HG02798 (cell line): ENCODE results near the gene NDUFB3.
"Not testable (repeated sequence)": the region's sequence is repeated elsewhere in the genome, so short reads cannot be mapped to it uniquely, and the experiment has no call there.

Source experiments
- ATAC-seq: cut with Tn5 transposase; IDR thresholded peaks from one replicate; pipeline ENCODE4 v1.9.1; 2021; ENCODE audit warnings: mild to moderate bottlenecking; ENCODE audit not compliant: unreplicated experiment, poor library complexity

NDUFB3 gene

DNA sequence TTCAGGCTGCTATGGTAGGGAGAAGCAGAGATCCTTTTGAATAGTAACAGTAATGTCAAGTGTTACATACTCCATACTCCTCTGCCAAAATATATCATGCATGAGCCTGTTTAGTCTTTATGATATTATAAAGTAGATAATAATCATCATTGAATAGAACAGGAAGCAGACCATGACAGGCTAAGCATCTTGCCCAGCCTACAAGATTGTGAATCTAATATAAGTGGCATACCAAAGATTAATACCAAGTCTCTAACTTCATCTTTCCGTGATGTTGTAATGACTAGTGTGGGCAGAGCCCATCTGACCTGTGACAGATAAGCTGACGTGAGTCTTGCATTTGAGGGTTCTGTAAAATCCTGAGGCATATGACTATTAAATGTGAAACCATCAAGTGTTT, 13.1 kb downstream of the NDUFB3 start:
- ATAC-seq: no peak

DNA sequence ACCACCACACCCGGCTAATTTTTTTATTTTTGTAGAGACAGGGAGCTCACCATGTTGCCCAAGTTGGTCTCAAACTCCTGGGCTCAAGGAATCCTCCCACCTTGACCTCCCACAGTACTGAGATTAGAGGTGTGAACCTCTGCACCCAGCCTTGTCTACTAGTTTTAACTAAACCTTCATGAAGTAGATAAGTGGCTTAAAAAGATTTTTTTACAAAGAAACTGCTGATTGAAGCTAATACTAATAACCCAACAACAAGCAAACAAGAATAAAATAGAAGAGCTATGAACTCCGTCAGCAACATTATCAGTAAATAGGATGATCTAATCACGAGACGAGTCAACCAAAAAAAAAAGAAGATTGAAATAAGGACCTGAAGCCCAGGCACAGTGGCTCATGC, 18.8 kb downstream of the NDUFB3 start:
- no peak for ATAC-seq

DNA sequence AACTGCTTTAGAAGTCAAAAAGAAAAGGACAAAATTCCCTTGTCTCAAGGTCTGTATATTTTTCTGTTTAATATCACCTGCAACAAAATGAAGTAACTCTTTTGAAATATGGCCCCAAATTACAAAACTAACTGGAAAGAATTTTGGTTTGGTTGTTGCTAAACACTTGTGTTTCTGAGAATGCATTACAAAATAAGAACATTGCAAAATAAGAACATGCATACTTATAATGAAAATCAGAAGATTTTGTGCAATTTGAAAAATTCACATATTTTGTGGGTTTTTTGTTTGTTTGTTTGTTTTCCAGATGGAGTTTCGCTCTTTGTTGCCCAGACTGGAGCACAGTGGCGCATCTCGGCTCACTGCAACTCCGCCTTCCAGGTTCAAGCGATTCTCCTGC, 21.8 kb downstream of the NDUFB3 start:
- ATAC-seq: no peak

DNA sequence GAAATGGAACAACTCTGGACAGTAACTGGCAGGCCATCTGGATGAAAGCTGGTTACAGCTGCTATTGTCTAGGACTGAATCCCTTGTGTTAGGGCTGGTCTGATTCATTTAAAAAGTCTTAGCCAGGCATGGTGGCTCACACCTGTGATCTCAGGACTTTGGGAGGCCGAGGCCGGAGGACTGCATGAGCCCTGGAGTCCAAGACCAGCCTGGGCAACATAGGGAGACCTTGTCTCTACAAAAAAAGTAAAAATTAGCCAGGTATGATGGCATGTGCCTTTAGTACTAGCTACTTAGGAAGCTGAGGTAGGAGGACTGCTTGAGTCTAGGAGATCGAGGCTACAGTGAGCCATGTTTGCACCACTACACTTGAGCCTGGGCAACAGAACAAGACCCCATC, 28.7 kb downstream of the NDUFB3 start:
- ATAC-seq: no peak

DNA sequence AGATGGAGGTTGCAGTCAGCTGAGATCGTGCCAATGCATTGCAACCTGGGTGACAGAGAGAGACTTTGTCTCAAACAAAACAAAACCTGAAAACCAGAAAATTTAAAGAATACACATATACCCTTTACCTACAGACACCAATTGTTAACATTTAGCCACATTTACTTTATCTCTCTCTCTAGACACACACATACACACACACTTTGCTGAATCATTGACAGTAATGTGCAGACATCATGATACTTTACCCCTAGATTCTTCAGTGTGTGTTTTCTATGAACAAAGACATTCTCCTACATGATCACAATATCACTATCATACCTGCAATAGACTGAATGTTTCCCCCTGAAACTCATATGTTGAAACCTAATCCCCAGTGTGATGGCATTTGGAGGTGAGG, 34.0 kb downstream of the NDUFB3 start:
- no peak for ATAC-seq

DNA sequence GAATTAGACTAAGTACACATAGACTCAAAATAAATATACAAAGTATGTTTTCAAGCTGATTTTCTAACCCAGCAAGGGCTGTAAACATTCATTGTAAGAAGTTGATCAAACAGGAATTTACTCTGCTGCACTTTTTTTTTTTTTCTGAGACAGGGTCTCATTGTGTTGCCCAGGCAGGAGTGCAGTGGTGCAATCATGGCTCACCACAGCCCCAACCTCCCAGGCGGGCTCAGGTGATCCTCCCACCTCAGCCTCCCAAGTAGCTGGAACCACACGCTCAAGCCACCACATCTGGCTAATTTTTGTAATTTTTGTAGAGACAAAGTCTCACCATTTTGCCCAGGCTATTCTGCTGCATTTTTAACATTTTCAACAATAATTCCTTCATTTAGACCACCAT, 35.8 kb downstream of the NDUFB3 start:
- no peak for ATAC-seq

DNA sequence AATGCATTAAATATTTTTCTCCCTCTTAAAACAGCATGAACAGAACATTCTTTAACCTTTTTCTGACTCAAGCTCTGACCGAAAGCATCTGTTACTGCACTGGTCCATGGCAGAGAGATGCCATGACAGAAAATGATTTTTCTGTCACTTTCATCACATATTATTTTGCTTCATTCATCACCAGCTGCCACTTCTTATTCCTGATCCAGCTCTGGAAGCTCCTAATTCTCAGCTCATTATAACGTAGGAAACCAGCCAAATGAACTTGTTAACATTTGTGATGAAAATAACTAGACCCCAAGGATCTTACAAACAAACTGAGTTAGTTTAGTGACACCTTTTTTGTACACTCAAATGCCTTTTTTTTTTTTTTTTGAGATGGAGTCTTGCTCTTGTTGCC, 36.5 kb downstream of the NDUFB3 start:
- ATAC-seq: no peak

DNA sequence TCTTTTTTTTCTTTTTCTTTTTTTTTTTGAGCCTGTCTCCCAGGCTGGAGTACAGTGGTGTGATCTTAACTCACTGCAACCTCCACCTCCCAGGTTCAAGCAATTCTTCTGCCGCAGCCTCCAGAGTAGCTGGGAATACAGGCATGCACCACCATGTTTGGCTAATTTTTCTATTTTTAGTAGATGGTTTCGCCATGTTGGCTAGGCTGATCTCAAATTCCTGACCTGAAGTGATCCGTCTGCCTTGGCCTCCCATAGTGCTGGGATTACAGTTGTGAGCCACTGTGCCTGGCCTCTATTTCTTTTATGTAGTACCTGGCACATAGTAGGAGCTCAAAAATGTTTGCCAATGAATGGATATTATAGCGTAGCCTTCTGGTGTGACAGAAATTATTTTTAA, 37.4 kb downstream of the NDUFB3 start:
- no peak for ATAC-seq

DNA sequence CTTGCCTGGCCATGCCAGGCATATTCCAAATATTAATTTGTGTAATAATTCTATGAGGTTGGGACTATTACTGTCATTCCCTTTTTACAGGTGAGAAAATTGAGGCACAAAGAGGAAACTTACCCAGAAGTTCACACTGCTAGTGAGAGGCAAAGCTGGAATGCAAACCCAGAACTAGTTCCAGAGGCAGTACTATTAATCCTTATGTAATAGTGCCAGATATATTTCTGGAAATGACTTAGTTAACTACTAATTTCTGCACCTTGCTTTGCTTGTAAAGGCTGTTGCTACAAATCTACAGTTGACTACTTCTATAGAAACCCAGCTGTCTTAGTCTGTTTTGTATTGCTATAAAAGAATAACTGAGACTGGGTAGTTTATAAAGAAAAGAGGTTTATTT, 38.8 kb downstream of the NDUFB3 start:
- no peak for ATAC-seq

DNA sequence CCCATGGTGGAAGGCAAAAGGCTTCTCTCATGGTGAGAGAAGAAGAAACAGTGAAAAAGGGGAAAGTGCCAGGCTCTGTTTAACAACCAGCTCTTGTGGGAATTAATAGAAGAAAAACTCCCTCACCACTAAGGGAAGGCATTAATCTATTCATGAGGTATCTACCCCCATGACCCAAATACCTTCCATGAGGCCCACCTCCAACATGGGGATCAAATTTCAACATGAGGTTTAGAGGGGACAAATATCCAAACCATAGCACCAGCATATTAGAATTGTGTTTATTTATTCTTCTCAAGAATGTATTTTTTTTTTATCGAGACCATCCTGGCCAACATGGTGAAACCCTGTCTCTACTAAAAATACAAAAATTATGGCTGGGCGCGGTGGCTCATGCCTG, 39.3 kb downstream of the NDUFB3 start:
- no peak for ATAC-seq

DNA sequence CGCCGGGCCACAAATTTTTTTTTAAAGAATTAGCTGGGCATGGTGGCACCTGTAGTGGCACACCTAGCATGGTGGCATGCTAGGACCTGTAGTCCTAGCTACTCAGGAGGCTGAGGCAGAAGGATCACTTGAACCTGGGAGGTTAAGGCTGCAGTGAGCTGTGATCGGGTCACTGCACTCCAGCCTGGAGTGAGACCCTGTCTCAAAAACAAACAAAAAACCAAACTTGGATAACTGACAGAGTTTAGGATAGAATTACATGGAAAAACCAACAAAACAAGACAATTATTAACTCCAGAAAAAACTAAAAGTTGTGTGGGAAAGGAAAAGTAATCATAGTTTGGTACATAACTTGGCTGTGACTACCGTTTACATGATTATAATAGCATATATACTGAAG, 42.5 kb downstream of the NDUFB3 start:
- ATAC-seq: no peak

DNA sequence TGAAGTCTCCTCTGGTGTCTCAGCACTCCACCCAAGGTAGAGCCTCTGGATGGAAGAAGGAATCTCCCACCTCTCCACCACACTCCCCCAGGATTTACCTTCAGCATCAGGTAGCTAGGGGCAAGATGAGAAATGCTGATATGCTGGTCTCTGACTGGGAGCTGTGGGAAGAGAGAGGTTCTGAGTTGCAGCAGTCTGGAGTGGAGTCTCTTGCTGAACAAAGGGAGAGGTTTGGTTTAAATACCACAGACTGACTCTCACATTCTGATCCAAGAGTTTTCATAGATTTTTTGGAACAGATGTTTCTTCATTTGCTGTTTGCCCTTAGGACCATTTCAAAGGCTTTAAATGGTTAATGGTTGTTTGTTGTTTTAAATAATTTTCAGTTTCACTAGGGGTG, 43.0 kb downstream of the NDUFB3 start:
- ATAC-seq: no peak

DNA sequence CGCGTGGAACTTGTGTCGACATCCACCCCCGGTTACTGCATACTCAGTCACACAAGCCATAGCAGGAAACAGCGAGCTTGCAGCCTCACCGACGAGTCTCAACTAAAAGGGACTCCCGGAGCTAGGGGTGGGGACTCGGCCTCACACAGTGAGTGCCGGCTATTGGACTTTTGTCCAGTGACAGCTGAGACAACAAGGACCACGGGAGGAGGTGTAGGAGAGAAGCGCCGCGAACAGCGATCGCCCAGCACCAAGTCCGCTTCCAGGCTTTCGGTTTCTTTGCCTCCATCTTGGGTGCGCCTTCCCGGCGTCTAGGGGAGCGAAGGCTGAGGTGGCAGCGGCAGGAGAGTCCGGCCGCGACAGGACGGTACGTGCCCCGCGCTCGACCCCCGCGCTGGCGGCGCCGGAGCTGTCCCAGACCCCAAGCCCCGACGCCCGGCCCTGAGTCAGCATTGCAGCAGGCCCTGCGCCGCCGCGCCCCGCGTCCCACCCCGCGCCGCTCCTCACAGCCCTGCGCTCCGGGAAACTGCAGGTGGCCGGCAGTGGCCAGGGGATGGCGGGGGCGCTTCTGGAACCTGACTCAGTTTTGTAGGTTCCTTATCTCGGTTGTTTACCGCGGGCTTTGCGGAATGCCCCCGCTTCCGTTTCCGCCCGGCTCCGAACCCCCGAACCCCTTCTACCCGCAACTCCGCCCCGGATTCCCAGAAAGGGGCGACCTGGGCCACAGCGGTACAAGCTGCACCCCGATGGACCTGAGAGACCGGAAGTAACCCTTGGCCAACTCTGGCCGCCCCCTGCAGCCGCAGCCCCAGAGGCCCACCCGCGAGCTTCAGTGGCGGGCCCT, 44.5 kb downstream of the NDUFB3 start, which contains the start of gene CFLAR:
Gene CFLAR, plus strand, starts transcription at position 50 of the 844 bp plus-strand sequence. CDS start 13,702 bp downstream, outside the sequence.
- ATAC-seq: peak; percentile 34

DNA sequence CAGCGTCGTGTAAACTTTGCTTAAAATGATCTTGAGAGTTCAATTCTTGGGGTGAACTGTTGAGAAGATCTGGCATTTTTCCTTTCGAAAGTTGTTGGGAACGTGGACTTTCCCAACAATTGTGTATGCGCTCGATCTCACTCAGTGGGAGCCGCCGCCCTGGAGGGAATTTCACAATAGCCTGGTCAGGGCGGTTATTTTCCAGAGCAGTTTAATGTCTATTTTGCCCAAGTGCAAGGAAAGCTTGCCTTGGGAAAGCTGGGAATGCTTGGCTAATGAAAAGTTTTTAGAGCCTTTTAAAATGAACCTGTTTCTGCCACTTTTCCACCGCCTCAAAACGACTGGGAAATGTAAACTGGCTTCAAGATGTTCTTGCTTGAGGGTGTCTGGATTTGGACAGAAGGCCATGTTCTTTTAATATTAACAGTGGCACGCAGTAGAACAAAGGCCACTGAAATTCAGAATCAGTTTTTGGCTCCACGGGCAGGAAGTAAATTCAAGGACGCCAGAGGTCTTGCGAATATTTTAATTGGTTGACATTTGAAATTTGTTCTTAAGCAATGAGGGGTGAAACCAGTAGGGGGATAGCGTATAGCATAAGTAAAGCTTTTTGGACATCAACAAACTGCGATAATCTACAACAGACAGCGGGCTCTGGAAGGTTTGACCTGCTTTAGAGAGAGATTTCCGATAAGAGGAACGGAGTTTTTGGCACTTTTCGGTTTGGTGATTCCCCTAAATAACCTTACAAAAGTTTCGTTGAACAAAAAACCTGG, 45.3 kb downstream of the NDUFB3 start:
- ATAC-seq: peak; percentile 15

DNA sequence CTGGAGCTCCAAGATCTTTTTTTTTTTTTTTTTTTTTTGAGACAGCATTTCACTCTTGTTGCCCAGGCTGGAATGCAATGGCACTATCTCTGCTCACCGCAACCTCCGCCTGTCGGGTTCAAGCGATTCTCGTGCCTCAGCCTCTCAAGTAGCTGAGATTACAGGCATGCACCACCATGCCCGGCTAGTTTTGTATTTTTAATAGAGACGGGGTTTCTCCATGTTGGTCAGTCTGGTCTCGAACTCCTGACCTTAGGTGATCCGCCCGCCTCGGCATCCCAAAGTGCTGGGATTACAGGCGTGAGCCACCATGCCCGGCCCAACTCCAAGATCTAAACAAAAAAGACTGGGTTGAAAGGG, 45.9 kb downstream of the NDUFB3 start:
- ATAC-seq: not testable (repeated sequence)

DNA sequence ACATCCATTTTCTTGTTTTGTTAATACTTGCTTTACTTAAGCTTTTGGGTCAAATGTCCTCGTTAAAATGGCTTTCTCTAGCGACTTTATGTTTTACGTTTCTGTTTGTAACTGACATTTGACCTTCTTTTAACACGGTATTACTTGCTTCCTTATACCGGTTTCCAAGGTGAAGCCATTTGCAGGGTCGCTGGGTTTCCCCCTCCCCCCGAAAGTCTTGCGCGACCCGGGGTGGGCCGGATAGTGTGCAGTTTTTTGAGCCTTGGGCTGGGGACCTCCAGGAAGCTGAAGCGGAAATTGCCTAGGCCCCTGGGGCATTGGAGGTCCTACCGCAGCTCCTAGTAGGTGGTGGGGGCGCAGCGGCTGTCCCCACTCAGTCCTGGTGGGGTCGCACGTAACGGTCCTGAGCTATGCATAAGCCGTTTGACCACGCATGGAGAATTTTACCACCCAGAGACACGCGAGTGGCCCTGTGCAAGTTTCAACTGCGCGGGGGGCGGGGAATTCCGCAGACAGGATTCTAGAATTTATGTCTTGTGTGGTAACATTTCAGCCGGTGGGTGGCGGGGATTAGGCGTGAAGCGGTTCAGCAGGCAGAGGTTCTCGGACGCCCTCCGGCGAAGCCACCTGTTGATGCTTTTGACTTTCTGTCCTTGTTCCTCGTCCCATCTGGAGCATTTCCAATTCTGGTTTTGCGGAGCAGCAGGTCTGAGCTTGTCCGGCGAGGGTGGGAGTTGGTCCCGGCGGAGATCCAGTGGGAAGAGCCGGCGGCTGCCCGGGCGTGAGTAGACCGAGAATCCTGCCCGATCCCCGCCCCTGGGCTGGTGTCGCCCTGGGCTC, 46.5 kb downstream of the NDUFB3 start:
- ATAC-seq: peak; percentile 51

DNA sequence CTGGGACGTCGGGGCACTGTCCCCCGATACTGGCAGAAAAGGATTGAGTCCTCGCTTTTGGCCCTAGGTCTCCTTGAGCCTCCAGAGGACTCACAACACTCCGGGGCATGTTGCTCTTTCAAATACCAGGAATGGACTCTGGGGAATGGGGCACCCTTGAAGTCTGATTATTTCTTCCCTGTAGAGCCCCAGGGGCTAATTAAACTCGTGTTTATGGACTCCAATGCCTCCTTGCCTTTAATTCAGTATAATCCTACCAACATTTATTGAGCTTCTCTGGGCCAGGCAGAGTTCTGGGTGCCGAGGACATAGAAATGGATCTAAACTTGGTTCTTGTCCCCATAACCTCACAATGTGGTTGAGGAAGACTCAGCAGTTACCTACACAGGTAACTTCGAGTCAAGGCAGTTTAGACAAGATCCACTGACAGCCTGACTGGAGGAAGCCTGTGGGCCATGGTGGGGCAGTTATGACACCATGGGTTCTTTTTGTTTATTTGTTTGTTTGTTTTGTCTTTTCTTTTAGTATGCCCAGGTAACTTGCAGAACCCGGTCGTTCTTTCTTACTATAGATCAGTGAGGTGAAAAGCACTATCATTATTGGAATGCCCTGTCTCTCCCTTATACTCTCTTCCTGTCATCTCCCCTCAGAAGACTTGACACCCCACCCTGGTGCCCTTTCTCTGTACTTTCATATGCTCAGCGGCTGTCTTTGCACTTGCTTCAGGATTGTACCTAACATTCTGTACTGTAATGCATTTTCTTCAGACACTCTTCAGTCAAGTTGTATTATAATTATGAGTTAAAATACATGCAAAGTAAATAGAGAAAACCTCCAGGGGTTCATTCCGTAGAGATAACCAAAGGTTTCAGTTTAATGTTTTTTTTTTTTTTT, 47.4 kb downstream of the NDUFB3 start:
- ATAC-seq: peak; percentile 4

DNA sequence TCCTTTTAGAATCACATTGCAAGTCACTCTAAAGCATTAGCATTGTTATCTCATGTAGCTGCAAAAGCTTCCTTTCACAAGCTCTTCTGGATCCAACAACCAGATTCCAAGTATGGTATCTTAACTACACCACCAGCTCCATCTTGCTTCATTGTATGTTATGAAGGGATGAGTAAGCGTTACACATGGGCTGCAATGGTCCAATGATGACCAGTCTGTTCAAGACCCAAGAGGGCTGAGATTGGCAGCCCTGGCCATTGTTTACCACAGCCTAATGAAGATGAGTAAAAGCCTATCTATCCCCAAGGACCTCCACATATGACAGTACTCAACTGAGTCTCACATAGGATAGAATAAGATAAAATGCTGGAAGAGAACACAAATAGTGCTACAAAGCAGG, 50.5 kb downstream of the NDUFB3 start:
- ATAC-seq: no peak

DNA sequence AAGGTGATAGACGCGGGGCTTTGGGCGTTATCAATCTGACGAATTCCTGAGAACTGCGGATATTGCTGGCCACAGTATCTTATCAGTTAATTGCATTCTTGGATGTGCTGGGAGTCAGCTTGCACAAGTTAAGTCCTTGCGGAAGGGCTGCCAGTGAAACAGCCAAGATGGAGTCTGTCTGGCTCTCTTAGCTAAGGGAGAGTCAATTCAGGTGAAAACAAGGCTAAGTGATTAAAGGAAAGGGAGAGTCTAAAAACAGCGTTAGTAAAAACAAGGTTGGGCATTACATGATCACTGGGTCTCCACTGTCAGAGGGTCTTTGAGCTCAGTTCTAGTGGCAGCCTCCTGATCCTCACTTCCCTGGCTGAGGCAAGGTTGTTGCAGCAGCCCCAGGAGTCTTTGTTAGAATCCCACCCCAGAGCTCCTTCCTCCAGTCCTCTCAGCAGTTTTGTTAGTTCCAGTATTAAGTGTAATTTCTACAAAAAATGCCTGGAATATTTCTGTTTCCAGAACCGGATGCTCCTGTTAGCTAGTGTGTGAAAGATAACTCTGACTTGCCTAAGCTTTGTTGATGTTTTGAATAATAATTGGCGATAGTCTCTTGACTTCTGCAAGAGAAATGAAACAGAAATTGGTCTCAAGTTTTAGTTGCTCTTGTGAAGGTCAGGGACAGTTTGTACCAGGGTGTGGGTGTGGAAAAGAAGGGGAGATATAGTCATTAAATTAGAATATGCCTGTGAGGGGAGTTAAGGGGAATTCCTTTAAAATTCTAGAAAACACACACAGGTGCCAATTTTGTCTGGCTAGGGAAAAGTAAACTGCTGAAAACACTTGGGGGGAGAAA, 54.7 kb downstream of the NDUFB3 start:
- peak; percentile 25 for ATAC-seq
